Pulmonary artery endothelial cell (primary cell): Measurements from ENCODE around the gene CASTOR1. TPM values are rescaled to one million over a fixed set of nuclear protein-coding genes. Genes with fewer than 3 reads are reported as not detected.

Source experiments
- DNase-seq: peaks from one replicate; pipeline ENCODE4 v3.0.0-alpha.2; 2011; ENCODE audit warnings: low read depth, low spot score
- total RNA-seq: library from RNA; depleted of rRNA; stranded (reverse); fragments of >200 nt; gene quantifications from 2 replicates; pipeline ENCODE4 v1.2.3, GENCODE V29; 2014

The CASTOR1 gene
- total RNA-seq, 1 donor from 2014 or later, result 9.5 TPM

GRCh38 chr22:30285176-30285845 is 4.0 kb downstream of the CASTOR1 start:
- DNase-seq, result no peak

GRCh38 chr22:30284666-30285065 is 4.6 kb downstream of the CASTOR1 start:
- no peak for DNase-seq

- DNase-seq, result no peak
Measured at GRCh38 chr22:30284172-30284571, 5.1 kb downstream of the CASTOR1 start.

- no peak for DNase-seq
Measured at GRCh38 chr22:30283342-30283741, 6.0 kb downstream of the CASTOR1 start.

- DNase-seq, result no peak
Measured at GRCh38 chr22:30282616-30283046, 6.7 kb downstream of the CASTOR1 start.

GRCh38 chr22:30280505-30280904 is 8.8 kb downstream of the CASTOR1 start:
- DNase-seq, result no peak

- DNase-seq, result no peak
Measured at GRCh38 chr22:30279932-30280331, 9.4 kb downstream of the CASTOR1 start.

GRCh38 chr22:30279046-30279788 is 10.1 kb downstream of the CASTOR1 start:
- DNase-seq, result no peak

- peak; percentile 68 for DNase-seq
Measured at GRCh38 chr22:30277547-30278344, 11.6 kb downstream of the CASTOR1 start.

GRCh38 chr22:30276039-30276438 is 13.3 kb downstream of the CASTOR1 start:
- DNase-seq, result no peak

- DNase-seq, result no peak
Measured at GRCh38 chr22:30275625-30276024, 13.7 kb downstream of the CASTOR1 start.

GRCh38 chr22:30274437-30274812 is 14.9 kb downstream of the CASTOR1 start:
- DNase-seq, result no peak

GRCh38 chr22:30273711-30274436 is 15.4 kb downstream of the CASTOR1 start:
- DNase-seq, result no peak

GRCh38 chr22:30272781-30273601 is 16.3 kb downstream of the CASTOR1 start:
- DNase-seq, result no peak

- DNase-seq, result no peak
Measured at GRCh38 chr22:30270832-30271231, 18.5 kb downstream of the CASTOR1 start.

GRCh38 chr22:30268331-30268730 is 21.0 kb downstream of the CASTOR1 start:
- DNase-seq, result no peak

- DNase-seq, result no peak
Measured at GRCh38 chr22:30267382-30268302, 21.7 kb downstream of the CASTOR1 start.

- no peak for DNase-seq
Measured at GRCh38 chr22:30266445-30267381, 22.6 kb downstream of the CASTOR1 start, which contains the start of gene OSM. TSS of gene OSM (minus strand) at chr22:30266851. CDS start at chr22:30266799, 52 bp downstream.
